NCI-H128 (cell line): ENCODE results near the gene KRTAP3-2.

Experiments
- DNase-seq: peaks from one replicate; lab custom pipeline; 2025; ENCODE audit not compliant: unreplicated experiment; lab: John Stamatoyannopoulos, UW

The KRTAP3-2 gene

DNA sequence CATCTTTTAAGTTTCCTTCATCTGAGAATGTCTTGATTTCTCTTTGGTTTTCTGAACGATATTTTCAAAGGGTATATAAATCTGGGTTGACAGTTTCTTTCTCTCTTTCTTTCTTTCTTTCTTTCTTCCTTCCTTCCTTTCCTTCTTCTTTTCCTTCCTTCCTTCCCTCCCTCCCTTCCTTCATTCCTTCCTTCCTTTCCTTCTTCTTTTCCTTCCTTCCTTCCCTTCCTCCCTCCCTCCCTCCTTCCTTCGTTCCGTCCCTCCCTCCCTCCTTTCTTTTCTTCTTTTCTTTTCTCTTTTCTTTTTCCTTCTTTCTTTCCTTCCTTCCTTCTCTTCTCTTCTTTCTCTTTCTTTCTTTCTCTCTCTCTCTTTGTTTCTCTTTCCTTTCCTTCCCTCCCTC is 25.3 kb downstream of the KRTAP3-2 start:
- no peak for DNase-seq

DNA sequence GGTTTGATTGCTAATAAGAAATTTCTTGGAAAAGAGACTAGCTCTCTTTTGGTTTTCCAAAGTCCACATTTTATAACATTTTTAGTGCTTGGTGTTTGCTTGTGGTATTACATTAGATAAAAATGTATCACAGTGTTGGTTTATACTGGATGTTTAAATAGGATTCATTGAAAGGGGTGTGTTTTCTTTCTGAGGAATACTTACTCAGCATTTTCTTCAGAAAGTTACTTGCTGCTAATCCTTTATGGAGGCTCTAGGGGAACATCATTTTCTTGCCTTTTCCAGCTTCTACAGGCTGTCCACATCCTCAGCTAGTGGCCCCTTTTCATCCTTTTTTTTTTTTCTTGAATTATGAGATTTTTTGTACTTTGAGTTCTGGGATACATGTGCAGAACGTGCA is 32.1 kb downstream of the KRTAP3-2 start:
- no peak for DNase-seq

DNA sequence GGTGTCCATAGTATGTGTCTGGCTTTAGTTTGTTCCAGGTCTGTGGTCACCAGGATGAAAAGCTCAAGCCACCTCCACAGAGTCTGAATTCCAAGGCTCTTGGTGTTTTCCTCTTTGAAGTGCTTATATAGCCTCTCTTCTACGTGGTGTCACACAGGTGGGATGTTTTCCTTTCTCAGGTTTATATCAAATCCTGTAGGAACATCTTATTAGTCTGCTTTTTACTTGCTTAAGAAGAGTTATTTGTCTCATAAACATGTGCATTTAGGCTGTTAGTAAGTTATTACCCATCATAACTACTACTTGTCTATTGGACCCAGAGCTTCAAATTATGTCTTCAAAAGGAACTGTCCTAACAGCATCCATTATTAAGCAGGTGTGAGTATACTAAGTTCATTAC is 32.9 kb downstream of the KRTAP3-2 start, which contains the start of gene KRT39:
KRT39 (minus strand) TSS at position 101 of the 400 bp plus-strand sequence; CDS start at position 9, 92 bp downstream.
- no peak for DNase-seq

DNA sequence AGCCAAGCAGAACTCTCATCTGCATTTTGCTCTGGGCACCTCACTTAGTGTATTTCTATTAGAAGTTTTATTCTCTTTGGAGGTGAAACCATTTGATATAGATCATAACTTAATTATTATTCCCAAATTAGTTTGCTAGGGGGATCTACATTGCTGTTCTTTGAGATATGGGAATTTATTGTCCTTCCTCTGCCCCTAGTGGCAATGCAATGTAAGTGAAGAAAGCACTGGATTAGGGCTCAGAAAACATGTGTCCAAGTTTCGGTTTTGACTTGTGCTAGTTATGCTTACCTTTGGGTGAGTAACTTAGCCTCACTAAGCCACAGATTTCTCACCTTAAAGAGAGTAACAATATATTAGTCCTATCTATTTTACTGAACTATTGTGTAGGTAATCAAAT is 35.9 kb downstream of the KRTAP3-2 start:
- no peak for DNase-seq

DNA sequence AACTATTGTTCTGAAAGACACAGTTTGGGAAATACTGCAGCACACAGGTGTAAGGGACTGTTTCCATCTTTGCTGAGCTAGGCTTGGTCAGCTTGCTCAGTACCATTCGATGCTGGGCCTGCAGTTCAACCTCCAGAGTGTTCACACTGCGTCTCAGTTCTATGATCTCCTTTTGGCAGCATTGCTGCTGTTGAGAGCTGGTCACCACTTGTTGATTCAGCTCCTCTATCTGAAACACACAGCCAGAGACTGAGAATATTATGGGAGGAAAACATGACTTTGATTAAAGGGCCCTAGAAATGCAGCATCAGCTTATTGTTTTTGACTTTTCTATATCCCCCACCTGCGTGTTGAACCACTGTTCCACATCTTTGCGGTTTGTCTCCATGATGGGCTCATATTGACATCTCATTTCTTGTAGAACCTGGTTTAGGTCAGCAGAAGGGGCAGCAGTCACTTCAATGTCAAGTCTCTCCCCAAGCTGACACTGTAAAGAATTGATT is 37.6 kb downstream of the KRTAP3-2 start:
- DNase-seq, result no peak

DNA sequence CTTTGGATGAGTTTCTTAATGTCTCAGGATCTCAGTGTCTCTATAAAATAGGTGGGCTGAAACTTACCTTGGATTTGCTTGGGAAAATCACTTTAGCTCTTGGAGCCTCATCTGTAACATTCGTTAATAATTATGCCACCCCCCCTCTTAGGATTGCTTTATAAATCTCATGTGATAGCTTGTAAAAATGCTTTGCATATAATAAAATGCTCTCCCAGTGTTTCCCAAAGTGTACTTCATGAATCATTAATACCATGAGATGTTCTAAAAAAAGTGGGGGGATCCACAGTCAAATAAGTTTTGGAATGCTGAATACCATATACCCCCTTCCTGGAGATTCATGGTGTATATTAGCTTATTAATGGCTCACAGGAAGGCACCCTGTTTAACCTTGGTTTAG is 38.1 kb downstream of the KRTAP3-2 start:
- DNase-seq, result no peak

DNA sequence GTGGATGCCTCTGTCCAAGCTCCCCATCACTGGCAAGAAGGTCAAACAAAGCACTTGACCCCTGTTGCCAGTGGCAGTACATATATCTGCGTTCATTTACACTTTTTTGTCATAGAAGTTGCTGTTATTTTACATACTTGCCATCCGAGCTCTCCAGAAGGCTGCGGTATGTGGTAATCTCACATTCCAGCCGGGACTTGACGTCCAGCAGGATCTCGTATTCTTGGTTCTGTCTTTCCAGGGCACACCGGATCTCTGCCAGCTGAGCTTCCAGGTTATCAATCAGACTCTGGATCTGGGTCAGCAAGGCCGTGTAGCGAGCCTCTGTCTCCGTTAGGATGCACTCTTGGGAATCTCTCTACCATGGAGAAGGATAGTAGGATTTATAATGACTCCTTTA is 39.6 kb downstream of the KRTAP3-2 start:
- DNase-seq, result no peak

DNA sequence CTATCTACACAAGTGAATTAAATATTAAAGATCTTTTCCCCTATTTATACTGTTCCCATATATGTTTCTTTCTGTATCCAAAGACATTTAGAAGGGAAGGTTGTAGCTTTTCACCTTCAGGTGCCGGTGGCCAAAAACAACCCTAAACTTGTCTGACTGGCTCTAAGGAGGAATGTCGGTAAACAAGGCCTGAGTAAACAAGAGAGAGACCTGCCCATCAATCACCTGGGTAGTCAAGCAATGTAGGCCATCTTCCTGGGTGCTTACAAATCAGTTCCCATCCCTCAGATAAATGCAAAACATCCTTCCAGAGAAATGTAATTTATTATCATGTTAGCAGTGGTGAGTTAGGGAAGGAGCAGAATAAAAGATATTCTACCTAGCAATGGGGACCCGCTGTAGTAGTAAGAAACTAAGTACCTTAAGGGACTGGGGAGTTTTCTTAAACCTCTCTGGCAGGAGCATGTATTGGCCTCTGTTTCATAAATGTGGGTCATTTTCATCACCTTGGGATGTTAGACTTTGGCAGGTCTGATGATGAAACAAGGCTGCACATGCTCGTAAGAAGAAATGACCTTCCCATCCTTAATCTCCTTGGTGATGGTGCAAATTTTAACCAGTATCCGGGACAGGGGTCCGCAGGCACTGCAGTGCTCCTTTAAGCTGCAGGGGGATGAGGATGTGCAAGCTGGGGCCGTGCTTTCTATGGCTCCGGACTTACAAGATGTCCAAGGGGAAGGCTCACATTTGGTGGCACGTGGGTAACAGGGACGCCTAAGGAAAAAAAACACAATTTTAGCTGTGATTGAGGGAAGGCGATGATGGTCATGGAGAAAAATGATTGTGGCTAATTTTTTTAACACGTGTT is 41.4 kb downstream of the KRTAP3-2 start:
- DNase-seq, result no peak

DNA sequence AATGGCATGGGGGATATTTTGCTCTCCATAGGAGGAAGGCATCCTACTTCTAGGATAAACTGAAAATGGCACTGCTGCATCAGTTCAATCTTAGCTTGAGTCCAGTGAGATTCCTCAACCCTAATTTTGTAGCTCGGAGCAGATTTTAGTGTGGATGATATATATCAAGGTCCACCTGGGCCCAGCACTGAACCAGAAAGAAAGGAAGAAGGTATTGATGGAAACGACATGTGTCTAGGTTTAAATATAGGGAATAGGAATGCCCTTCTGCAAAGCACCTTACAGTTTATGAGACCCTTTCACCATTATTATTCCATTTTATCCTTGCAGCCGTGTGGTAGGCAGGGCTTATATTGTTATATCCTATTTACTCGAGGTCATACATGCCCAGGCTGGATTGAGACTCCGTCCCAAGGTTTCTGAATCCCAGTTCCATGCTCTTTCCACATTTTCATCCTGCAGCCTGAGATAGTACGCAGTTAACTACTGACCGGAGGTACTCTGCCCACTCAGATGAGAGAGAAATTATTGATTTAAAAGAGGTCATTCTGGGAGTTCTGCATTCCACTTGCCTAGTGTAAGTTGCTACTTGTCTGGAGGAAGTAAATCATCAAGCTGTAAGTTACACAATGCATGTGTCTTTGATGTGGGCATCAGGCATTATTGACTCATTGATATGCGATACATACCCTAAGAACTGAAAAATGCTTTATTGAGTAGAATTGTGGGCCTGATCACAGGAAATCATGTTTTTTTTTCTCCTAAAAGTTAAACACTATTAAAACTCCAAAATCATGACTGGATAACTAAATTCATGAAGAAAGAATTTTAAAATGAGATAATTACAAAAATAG is 43.1 kb downstream of the KRTAP3-2 start:
- no peak for DNase-seq

DNA sequence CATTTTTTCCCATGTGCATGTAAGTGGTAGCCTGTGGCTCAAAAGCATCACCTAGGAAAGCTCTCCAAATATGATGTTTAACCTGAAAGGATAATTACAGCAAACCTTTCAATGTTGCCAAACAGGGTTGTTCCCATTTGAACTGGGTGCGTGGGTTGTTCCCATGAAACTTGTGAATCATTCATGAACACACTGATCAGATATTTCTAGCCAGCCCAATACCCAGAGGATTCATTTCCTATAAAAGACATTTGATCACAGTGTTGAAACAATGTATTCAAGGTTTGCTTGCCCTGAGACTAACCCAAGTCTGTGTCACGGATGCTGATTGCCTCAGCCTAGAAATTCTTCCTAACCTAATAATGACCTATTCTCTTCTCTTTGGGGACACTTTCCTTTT is 45.8 kb downstream of the KRTAP3-2 start:
- DNase-seq, result no peak

DNA sequence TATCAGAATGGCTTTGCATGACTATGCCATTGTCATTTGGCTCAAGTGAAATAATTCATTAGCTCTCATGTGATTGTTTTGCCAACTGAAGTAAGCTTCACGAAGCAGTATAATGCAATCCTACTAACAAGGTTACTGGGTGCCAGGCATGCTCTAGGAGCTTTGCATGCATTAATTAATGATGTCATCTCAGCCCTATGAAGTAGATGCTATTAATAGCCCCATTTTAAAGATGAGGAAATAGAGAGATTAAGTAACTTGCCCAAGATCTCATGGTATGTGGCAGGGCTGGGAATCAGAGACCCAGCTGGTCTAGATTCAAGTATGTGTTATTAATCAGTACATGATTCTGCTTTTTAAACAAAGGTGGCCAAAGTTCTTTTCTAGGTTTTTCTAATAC is 47.0 kb downstream of the KRTAP3-2 start:
- no peak for DNase-seq

DNA sequence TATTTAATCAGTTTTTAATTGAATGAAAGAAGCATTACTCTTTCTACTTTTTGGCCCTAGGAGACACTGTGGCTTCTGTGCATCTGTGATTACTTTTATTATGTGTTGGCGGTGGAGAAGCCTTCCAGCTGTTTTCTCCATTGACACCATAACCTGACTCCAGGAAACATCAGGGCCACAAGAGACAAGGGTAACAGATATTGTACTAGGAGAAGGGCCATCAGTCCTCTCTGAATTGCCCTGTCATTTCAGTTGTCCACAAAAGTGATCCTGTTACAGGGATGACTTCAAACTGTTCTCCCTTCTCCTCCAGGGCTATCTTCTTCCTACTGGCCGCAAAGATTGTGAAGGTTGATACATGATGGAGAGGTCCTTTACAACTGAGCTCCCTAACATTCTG is 47.6 kb downstream of the KRTAP3-2 start:
- no peak for DNase-seq

DNA sequence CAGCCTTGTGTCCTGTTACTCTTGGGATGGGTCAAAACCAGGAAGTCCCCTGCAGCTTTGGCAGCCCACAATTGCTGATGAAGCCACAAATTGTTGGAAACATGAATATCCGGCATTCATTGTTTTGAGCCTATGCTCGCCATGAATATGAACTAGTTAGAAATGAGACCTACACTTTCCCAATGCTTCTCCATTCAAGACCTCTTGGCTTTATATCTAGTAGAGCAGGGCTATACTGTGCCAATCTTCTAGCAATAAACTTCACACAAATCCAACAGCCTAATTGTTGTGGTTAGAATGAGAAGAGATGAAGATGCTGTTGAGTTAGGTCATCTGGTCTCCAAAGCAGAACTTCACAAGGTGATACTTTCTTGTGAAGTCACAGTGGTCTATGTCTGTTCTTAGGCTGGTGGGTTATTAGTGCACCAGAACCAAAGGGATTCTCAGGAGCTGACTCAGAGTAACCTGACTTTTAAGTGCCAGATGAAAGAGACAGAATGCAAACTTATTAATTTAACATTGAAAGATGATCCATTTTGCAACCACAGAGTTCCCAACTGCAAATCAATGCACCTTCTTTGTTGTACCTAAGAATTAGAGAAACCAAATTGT is 48.6 kb downstream of the KRTAP3-2 start:
- DNase-seq, result no peak

DNA sequence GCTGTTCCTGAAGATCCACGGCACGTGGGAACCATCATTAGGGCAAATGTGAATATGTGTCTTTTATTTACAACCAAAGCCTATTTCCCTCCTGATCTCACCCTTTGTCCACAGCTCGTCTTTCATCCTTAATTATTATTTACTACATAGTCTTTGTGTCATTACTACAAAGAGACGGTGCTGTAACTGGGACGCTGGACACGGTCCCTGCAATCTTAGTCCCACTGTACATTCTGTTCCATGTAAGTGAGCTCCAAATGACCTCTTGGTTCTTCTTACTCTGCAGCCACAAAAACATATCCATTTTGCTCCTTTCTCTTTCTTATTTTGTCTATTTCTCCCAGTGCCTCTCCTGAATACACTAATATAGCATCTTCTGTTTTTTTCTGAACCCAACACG is 49.5 kb downstream of the KRTAP3-2 start:
- DNase-seq, result no peak

DNA sequence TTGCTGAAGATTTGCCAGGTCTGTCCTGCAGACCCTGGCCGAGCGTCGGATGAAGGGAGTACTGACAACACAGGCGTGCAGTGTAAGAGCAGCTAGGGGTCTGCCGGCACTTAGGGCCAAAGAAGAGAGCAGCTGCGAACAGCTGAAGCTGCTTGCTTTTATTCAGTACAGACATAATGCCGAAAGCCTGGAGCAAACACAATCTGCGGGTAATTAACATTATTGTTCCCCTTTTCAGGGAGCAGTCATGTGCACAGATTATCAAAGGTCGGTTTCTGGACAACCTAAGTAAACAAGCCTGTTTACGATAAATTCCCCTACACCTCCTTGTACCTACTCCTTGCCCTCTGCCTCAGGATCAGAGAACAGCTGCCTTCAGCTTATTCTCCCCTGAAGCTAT is 50.3 kb downstream of the KRTAP3-2 start:
- DNase-seq, result no peak
